HG03196 (cell line): Measurements from ENCODE around the gene PRKCH.

Source experiments
- ATAC-seq: cut with Tn5 transposase; IDR thresholded peaks from one replicate; pipeline ENCODE4 v1.9.1; 2021; ENCODE audit not compliant: unreplicated experiment

The PRKCH gene

GRCh38 chr14:61540931-61541330 lies 219.6 kb downstream of the PRKCH start:
- no peak for ATAC-seq

DNA sequence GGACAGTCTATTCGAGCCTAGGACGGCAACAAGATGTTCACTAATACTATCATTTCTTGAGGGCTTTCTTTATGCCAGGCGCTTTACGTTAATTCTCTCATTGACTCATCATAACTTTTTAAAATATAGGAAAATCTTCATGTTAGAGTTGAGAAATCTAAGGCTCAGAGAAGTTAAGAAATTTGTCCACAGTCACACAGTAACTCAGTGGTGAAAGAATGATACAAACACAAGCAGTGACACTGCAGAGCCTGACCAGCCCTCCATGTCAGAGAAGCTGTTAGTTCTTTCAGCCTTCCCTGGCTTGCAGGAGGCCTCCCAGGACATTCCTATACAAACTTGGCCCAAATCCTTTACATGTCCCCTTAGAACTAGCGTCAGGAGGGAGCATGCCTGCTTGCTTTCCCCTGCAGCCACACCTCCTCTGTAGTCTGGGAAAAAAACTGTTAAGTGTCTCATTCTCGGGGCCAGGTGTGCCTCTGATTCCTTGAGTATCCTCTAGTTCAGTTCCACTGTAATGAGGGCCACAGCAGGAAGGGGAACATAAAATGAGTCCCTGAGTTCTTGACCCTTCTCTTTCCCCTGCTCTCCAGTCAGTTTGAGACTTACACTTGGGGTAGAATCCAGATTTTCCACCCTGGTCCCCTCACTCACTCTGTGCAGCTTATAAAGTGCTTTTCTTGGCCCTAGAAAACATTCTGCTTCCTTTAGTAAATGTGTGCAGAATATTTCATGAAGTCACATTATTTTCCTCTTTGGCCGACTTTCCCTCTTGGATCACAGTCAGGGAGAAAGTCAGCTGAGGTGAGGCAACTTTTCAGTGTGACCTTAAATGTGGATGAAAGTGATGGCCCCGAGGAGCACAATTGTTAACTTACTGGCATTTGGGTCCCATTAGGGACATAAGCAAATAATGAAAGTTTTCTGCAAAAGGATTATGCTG lies 221.7 kb downstream of the PRKCH start:
- no peak for ATAC-seq

- no peak for ATAC-seq
Measured at GRCh38 chr14:61543946-61544345, 222.6 kb downstream of the PRKCH start.

DNA sequence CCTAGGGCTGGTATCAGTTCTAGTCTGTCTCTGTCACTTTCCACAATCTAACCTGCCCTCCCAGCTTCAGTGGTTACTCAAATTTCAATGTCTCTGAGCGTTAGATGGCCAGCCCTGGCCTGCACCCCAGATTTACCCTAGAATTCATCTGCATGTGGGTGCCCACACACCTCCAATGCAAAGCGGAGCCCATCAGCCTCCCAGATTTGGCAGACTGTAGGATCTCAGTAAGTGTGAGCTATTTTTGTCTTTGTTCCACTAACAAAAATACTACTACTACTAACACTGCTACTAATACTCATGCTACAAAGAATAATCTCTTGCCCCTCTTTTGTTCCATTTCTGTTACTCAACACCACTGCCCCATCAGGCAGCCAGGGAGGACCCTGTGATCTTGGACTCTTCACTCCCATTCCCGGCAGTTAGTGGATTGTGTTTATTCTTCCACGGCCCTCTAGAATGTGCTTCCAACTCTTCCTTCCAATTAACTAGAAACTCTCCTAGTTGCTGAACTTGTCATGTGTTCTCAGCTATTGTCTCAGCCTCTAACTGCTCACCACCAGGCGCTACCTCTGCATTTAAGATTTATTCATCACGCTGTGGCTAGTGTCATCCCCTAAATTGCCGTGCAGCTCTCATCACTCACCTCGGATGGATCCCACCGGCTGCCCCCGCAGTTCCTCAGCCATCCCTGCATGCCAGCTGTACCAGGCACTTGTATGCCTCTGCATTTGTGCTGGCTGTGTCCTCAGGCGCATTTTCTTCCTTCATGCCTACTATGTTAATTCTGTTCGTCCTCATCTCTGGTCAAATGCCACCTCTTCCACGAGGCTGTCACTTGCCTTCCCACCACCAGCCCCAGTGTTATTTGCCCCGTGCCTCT lies 223.3 kb downstream of the PRKCH start:
- ATAC-seq: no peak

GRCh38 chr14:61545726-61546455 lies 224.5 kb downstream of the PRKCH start:
- ATAC-seq: no peak

DNA sequence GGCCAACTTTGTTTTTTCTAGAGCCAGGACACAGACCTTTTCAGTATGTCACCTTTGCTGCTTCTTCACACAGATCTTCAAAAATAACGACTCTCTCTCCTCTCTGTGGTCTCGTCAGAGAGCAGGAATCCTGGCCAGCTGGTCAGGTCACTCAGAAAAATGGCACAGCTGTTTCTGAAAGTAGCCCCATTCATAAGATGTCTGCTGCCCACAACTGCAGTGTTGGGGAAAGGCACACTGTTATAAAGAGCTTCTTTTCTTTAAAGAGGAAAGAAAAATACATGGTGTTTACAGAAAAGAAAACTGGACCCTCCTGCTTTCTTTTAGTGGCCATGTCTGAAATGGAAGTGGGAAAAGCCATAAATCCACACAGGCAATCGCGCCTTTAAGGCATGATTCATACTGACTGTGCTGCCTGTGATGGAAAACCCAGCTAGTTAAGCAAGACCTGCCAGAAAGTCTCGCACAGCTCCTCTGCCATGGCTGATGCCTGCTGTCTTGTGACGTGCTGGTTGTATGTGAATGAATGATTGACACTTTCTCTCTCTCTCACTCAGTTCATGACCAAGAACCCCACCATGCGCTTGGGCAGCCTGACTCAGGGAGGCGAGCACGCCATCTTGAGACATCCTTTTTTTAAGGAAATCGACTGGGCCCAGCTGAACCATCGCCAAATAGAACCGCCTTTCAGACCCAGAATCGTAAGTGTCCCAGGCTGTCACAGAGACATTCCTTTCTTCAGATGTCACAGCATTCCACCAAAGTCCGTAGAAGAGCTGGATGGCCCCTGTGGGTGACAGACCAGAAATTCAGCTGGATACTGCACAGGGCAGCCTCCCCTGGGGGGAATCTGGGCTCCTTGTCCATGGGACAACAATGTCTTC lies 226.0 kb downstream of the PRKCH start:
- no peak for ATAC-seq

- ATAC-seq: no peak
Measured at GRCh38 chr14:61549425-61549824, 228.0 kb downstream of the PRKCH start.

DNA sequence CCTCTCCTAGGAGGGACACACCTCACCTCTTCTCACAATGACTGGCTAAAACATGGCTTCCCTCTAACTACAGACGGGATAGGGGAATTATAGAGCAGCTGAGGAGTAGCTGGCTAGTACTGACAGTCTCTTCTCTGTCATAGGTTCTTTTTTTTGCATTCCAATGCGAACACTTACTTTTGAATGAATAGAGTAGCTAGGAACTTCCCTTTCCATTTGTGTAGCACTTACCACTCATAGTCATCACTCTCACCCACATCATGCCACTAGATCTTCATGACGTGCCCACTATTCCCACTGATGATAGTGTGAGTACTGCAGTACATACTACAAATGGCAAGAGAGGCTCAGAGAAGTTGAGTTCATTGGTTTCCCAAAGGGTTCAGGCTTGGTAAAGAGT lies 230.0 kb downstream of the PRKCH start:
- no peak for ATAC-seq

DNA sequence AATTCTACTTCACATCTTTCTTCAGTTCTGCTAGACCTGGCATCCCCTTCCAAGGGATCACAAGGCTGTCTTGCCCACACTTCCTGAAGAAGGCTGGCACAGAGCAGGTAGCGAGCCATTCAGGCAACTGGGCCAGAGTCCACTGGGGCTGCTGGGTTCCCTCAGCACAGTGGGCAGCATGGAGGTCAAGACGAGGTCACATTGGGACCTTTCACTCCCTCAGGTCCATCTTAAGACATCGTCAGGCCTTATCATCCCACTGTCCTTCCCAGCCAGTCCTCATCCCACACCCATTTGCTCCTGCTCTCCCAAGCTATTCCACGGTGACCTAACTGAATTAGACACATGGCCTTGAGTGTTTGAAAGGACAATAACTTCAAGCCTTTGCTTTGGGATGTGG lies 230.9 kb downstream of the PRKCH start:
- no peak for ATAC-seq

GRCh38 chr14:61553730-61554641 lies 232.6 kb downstream of the PRKCH start:
- ATAC-seq: no peak

DNA sequence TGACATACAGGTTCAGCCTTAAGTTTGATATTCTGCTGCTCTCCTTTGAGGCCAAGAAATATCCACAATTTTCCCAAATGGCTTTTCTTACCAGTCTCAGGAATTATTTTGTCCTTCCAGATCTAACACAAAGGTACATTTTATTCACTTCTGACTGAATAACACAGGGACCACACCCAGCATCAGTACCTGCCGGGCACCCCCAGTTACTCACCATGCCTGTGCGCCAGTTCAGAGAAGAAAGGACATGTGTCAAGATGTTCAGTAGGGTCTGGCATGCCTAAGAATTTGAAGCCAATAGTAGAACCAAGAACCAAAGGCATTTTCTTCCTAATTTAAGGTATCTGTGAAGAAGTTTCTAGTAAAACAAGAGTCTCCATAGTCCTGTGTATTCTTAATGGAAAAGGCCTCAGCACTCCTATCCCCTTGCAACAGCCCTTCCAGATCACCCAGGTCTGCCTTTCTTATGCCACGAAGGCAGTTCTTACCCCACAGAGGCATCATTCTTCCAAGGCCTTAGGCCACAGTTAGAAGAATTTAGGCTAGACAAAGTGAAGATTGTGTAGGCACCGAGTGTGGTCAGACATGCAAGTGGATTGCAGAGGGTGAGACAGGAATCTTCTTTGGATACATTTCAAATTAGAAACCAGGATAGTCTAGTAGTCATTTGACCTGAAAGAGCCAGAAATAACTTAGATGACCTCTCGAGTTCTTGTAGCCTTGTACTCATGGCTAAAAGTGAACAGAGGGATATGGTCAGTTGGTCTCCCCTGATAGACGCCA lies 233.9 kb downstream of the PRKCH start:
- ATAC-seq: no peak

- no peak for ATAC-seq
Measured at GRCh38 chr14:61556455-61556854, 235.1 kb downstream of the PRKCH start.

DNA sequence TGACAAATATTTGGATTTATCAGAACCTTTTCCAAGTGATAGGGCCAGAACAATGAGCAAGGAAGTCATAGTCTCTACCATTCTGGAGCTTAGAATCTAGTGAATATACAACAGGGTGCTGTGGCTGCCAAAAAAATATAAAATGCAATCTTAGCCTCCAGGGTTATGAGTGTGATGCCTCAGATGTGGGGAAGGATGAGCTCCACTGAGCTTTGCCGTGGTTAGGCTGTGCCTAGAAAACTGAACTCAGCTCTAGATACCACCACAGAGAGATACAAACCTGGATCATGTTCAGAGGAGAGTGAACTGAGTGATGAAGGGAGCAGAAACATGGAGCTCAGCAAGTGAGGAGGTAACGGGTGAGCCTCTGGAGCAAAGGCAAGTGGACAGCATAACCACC lies 235.9 kb downstream of the PRKCH start:
- no peak for ATAC-seq

GRCh38 chr14:61557854-61558253 lies 236.5 kb downstream of the PRKCH start:
- no peak for ATAC-seq

DNA sequence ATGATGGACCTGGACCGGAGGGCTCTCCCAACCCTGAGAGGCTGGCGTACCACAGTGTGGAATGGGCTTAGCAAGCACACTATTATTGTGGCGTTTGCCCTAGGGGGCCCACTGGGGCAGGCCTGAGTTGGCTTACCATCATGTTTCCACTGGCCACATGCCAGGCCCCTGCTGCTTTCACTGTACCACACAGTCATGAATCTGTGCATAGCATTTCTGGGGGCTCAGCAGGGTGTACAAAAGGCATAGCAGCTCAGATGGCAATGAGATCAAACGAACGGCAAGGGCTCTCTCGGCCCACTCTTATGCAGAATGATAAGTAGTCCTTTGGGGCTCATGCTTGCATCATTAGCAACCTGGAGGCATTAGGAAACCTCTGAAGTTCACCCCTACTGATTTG lies 236.9 kb downstream of the PRKCH start:
- no peak for ATAC-seq

GRCh38 chr14:61559641-61560201 lies 238.3 kb downstream of the PRKCH start:
- no peak for ATAC-seq

GRCh38 chr14:61560323-61560722 lies 238.9 kb downstream of the PRKCH start:
- no peak for ATAC-seq

GRCh38 chr14:61561104-61561503 lies 239.7 kb downstream of the PRKCH start:
- no peak for ATAC-seq
